GM20000 (cell line): ENCODE results near the gene ABLIM2.

Experiments used
- DNase-seq: peaks from one replicate; pipeline ENCODE4 v3.0.0; 2012; ENCODE audit warnings: low spot score
- TF ChIP-seq, protein P1 (sequence below): IDR thresholded peaks from 2 replicates; pipeline ENCODE4 v1.5.1; 2012; ENCODE audit warnings: mild to moderate bottlenecking, control low read depth; ENCODE audit errors: extremely low read depth, missing control alignments

The ABLIM2 gene

DNA sequence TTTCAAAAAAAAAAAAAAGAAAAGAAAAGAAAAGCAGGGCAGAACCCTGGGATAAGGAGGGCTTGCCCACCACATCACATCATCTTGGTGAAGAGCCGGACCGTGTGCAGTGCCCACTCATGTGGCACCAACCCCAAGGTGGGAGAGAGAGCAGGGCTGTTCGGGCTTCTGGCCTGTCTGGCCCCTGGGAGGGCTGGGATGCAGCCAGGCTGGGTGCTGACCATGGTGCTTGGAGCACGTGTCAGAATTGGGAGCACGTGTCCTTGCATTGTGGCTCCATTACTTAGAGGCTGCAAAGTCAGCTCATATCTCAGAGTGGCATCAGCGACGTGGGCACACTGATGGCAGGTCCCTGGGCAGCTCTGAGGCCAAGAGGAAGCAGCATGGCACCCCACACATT, 118.0 kb downstream of the ABLIM2 start:
- DNase-seq, result no peak

DNA sequence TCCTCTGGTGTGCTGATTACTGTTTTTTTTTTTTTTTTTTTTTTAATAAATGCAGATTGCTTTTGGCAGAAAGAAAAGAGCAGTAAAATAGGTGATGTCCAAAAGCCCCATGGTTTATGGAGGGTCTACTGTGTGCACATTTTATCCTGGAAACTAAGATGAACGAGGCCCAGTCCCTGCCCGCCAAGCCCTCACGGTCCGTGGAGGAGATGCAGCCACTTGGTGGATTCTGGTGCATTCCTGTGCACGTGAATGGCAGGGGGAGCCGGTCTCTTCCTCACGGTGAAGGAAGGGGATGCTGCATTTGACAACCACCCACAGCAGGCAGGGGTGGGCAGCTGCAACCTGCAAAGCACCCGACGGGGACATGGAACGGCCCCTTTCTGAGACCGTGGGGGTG, 118.8 kb downstream of the ABLIM2 start:
- TF ChIP-seq, protein P1, sequence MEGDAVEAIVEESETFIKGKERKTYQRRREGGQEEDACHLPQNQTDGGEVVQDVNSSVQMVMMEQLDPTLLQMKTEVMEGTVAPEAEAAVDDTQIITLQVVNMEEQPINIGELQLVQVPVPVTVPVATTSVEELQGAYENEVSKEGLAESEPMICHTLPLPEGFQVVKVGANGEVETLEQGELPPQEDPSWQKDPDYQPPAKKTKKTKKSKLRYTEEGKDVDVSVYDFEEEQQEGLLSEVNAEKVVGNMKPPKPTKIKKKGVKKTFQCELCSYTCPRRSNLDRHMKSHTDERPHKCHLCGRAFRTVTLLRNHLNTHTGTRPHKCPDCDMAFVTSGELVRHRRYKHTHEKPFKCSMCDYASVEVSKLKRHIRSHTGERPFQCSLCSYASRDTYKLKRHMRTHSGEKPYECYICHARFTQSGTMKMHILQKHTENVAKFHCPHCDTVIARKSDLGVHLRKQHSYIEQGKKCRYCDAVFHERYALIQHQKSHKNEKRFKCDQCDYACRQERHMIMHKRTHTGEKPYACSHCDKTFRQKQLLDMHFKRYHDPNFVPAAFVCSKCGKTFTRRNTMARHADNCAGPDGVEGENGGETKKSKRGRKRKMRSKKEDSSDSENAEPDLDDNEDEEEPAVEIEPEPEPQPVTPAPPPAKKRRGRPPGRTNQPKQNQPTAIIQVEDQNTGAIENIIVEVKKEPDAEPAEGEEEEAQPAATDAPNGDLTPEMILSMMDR, result no peak
- no peak for DNase-seq

More for the DNA sequence above, 118.0 kb downstream of the ABLIM2 start:
- TF ChIP-seq, protein P1, result no peak

DNA sequence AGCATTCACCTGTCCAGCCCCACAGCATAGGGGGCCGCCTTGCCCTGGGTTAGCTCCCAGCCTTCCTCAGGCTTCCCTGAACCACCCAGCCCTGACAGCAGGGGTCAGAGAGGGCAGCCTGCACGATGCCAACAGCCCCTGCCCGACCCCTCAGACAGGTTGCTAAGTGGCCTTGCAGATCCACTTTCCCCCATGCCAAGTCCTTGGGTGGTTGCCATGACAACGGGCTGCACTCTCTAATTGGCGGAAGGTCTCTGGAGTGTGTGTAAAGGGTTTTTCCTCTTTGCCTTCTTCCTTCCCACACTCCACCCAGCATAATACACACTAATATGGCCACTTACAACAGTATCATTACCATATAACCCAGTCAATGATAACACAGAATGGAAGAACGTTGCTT, 119.3 kb downstream of the ABLIM2 start:
- DNase-seq, result no peak

GRCh38 chr4:8038719-8039251, 119.8 kb downstream of the ABLIM2 start:
- no peak for DNase-seq

More for the DNA sequence above, 119.3 kb downstream of the ABLIM2 start:
- TF ChIP-seq, protein P1, result no peak

DNA sequence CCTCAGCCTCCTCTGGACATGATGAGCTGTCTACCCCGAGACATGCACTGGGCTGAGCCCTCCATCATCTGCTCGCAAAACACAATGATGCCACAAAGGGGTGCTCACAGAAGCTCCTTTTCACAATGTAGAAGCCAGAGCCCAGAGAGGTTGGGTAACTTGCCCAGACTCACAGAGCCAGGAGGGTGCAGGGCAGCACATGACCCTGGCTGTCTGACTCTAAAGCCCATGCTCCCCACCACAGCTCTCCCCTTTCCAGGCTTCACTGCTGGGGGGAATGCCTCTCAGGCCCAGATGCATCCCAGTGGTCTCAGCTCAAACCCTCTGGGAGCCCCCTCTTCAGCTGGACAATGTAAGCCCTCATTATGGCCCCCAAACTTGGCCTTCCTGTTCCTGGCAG, 120.5 kb downstream of the ABLIM2 start:
- TF ChIP-seq, protein P1, result no peak
- DNase-seq, result no peak

More at GRCh38 chr4:8038719-8039251, 119.8 kb downstream of the ABLIM2 start:
- TF ChIP-seq, protein P1, result no peak

DNA sequence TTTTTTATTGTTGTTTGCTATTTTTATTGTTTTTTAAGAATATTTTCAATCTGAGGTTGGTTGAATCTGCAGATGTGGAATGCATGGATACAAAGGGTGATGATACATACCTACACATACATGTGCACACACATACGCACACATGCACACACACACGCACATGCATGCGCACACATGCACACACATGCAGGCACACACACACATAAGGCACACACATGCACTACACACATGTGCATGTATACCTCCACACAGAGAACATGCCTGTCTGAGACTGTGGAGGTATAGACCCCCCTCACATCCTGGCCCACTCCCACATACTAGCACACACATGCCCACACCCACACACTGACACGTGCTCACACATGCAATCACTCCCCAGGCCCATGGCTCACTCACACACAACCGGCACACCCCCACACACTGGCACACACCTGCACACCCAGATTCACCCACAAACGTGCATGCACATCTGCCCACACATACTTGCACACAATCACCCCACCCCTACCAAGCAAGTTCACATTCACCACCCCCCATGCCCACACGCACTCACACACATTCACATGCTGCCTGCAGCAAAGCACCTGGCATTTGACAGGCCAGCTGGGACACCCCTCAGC, 121.4 kb downstream of the ABLIM2 start:
- TF ChIP-seq, protein P1, result no peak
- DNase-seq, result no peak

DNA sequence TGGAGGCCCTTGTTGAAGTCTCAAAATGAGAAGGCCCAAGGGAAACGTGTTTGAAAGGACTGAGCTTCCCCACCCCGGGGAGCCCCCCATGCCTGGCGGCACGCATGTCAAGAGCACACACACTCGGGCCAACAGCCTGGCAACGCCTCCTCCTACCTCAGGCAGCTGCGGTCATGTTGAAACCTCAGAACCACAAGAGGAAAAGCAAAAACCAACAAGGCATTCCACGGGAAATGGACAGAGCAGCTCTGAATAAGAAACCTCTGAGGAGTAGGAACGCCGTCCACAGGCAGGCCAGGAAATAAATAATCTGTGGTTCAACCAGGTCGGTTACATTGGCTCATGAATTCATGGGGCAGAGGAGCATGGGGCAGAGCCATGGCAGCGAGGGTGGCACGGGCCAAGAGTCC, 123.2 kb downstream of the ABLIM2 start:
- TF ChIP-seq, protein P1, result no peak
- DNase-seq, result no peak
